ENCODE data around the gene SALL3. TPM values are rescaled to one million over a fixed set of nuclear protein-coding genes. Genes with fewer than 3 reads are reported as not detected.

SALL3 gene
- total and polyA plus RNA-seq, 9 donors, result 0.13 to 0.15 TPM; not detected in 7

DNA sequence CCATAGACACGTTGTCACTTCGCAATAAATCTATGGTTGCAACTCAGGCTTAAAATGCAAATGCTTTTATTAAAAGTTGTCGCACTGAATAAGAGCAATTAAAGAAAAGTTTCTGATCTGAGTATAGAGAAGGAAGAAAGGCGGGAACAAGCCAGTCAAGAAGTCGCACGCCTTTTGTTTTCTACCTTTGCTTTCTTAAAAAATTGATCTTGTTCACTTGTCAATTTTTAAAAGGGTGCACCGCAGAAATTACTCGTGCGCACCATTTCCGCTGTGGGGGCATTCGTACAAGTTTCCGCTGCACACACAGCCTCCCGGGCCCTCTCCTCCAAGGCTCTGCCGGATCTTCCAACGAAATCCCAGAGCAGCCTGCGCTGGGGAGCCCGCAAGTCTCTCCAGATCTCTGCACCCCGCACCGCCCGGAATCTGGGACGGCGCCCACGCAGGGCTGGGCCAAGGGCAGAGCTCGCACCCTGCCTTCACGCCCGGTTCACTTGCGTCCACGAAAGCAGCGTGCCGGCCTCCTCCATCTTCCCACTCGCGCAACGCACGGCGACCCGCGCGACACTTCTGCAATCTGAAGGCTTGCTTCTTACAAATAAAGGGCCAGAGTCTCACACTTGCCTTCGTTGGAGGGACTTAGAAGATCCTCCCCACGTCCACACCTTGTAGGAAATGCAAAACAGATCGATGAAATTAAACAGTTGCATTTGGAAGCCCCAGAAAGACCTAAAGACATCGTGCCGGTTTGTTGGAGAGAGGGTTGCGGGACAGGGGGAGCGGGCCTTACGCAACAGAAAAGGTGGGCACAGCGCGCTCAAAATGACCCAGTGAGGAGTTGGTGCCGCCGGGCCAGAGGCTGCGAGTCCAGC is 2.6 kb upstream of the SALL3 start:
- no peak for DNase-seq
- H3K4me3 ChIP-seq, result no peak overlapping the region
- H3K9me3 ChIP-seq, result no peaks in the 10 kb centered on the region
- intact Hi-C loops (cut with DNase I), result no loop called here
- H3K36me3 ChIP-seq, result no peaks in the 10 kb centered on the region
- TF ChIP-seq, protein P1, sequence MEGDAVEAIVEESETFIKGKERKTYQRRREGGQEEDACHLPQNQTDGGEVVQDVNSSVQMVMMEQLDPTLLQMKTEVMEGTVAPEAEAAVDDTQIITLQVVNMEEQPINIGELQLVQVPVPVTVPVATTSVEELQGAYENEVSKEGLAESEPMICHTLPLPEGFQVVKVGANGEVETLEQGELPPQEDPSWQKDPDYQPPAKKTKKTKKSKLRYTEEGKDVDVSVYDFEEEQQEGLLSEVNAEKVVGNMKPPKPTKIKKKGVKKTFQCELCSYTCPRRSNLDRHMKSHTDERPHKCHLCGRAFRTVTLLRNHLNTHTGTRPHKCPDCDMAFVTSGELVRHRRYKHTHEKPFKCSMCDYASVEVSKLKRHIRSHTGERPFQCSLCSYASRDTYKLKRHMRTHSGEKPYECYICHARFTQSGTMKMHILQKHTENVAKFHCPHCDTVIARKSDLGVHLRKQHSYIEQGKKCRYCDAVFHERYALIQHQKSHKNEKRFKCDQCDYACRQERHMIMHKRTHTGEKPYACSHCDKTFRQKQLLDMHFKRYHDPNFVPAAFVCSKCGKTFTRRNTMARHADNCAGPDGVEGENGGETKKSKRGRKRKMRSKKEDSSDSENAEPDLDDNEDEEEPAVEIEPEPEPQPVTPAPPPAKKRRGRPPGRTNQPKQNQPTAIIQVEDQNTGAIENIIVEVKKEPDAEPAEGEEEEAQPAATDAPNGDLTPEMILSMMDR (IDR thresholded peaks at IDR 0.05), result no peak
- TF ChIP-seq EP300 (IDR thresholded peaks at IDR 0.05) (no peak), POLR2A (IDR thresholded peaks at IDR 0.05) (no peak)
- peaks cover 6% of the 10 kb centered on the region for H3K4me1 ChIP-seq (ENCODE audit: insufficient read depth)
- H3K27ac ChIP-seq, result no peak overlapping the region
- WGBS, 3 donors, result 5 to 6% (median 6%) methylated on average over 51 of the region's 51 CpGs
- peaks cover 2% of the 10 kb centered on the region for H3K27me3 ChIP-seq

DNA sequence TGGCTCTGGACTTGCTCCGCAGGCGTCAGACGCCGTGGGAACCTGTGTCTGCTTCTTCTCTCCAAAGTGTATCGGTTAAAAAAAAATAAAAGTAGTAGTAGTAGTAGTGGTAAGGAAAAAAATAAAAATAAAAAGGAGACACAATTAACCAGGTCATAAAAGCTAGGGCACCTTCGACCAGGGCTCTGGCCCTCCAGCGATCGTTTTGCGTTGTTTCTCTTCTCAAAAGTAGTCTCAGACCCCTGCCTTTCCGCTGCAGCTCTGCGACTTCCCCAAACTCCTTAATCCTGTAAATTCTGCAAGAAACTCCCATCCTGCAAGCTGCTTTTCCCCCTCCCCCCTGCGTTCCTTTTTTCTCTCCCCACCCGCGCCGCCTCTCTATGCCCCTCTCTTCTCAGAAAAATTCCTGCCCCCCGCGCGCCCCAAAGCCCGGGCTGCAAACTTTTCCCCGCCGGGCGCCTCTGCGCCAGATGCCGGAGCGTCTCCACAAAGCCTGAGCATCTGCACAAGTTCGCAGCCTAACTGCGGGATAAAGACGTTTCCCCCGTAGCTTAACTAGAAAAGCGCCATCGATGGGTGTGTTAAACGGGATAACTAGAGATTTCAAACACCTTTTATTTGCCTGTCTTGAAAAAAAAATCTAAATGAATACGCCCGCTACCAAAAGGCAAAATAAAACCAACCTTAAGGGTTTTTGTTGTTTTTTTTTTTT is 1.8 kb upstream of the SALL3 start:
- DNase-seq, result no peak
- intact Hi-C loops (cut with DNase I), result no loop called here
- Histone ChIP-seq H3K9me3 (no peaks in the 10 kb centered on the region), H3K27me3 (peaks cover 2% of the 10 kb centered on the region), H3K27ac (no peak overlapping the region), H3K4me1 (ENCODE audit: insufficient read depth) (peaks cover 6% of the 10 kb centered on the region), H3K36me3 (no peaks in the 10 kb centered on the region), H3K4me3 (no peak overlapping the region)
- TF ChIP-seq, protein P1 (IDR thresholded peaks at IDR 0.05), result no peak
- TF ChIP-seq POLR2A (IDR thresholded peaks at IDR 0.05), result no peak
- TF ChIP-seq EP300 (IDR thresholded peaks at IDR 0.05), result no peak
- WGBS, 3 donors, result 3 to 4% (median 3%) methylated on average over 34 of the region's 34 CpGs

DNA sequence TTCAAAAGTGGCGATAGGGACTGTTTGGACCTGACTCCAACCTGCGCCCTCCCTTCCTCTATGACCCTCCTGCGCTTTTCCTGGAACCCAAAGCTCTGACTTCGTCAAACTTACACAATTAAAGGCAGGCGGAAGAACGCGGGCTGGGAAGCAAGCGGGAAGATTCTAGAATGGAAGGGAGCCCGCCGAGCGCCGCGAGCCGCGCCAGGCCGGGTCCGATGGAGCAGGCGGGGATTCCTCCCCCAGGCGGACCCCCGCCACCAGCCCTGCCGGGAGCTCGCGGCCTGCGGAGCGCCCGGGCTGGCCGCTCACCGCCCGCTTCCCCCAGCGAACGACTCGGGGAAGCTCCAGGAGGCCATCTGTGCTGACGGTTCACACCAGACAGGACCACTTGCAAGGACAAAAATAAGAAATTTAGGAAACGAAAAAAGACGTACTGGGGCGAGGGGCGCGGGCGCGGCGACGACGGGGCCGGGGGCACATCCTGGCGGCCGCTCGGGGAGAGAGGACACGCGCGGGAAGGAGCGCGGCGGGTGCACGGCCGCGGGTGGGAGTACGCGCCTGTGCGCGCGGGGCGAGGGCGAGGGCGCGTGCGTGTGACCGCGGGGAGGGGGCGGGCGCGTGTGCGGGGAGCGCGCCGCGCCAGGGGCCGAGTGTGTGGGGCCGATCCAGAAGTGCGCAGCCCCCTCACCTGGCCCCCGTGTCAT is 1.1 kb upstream of the SALL3 start:
- no peak for TF ChIP-seq EP300 (IDR thresholded peaks at IDR 0.05)
- TF ChIP-seq, protein P1 (IDR thresholded peaks at IDR 0.05), result no peak
- TF ChIP-seq POLR2A (IDR thresholded peaks at IDR 0.05), result no peak
- DNase-seq, result no peak
- Histone ChIP-seq H3K27me3 (peaks cover 2% of the 10 kb centered on the region), H3K9me3 (no peaks in the 10 kb centered on the region), H3K27ac (no peak overlapping the region), H3K4me3 (no peak overlapping the region), H3K4me1 (ENCODE audit: insufficient read depth) (peaks cover 6% of the 10 kb centered on the region), H3K36me3 (no peaks in the 10 kb centered on the region)
- intact Hi-C loops (cut with DNase I), result no loop called here
- 2% methylated on average over 56 to 80 of the region's 80 CpGs for WGBS, 3 donors

DNA sequence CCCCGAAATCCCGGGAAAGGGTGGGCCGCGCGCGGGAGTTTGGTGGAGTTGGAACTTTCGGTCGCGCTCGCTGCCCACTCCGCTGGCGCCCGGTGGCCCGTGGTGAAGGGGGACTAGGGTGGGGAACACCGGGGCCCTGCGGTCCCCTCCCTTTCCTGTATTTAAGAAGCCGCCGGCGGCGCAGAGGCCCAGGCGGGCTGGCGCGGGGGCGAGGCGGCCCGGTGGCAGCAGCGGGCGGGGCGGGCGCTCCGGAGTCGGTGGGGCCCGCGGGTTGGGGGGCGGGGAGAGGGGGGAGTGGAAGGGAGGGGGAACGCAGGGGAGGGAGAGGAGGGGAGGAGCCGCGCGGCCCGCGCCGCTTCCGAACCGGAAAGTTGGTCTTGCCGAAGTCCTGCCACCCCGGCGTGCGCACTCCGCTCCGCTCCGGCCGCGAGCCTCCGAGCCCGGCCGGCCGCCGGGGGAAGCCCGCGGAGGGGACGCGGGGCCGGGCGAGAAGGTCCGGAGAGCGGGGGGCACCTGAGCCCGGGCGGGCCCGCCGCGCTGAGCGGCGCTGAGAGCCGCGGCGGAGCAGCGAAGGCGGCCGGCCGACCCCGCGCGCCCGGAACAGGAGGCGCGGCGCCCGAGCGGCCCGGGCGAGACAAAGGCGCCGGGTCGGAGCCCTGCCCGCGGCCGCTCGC is 425 bp upstream of the SALL3 start:
- intact Hi-C loops (cut with DNase I), result no loop called here
- Histone ChIP-seq H3K4me3 (no peak overlapping the region), H3K4me1 (ENCODE audit: insufficient read depth) (peaks cover 6% of the 10 kb centered on the region), H3K27ac (no peak overlapping the region), H3K36me3 (no peaks in the 10 kb centered on the region), H3K27me3 (peaks cover 2% of the 10 kb centered on the region), H3K9me3 (no peaks in the 10 kb centered on the region)
- DNase-seq, result no peak
- 1 to 2% (median 1%) methylated on average over 56 to 96 of the region's 98 CpGs for WGBS, 3 donors
- TF ChIP-seq EP300 (IDR thresholded peaks at IDR 0.05) (no peak), POLR2A (IDR thresholded peaks at IDR 0.05) (no peak)
- TF ChIP-seq, protein P1 (IDR thresholded peaks at IDR 0.05), result no peak

Data from ovary (tissue), 9 donors.